A549 (cell line): ENCODE results near the gene NNT. TPM values are rescaled to one million over a fixed set of nuclear protein-coding genes. Genes with fewer than 3 reads are reported as not detected.

Source experiments
- ATAC-seq, 2 experiments: fragments of 200-7000 bp in 1 of 2; fragments of >200 bp in 1 of 2; cut with Nextera tagmentation in 1 of 2; cut with Tn5 transposase in 1 of 2; 3 replicates each; pipeline versions ENCODE4 v1.8.0 to v1.9.1; 2018 to 2020; ENCODE audit warnings: mild to moderate bottlenecking in 1 of 2, moderate library complexity in 1 of 2
- CTCF ChIA-PET: fragments of 300-600 bp; sonication (Branson Sonifier 250); formaldehyde crosslinking; extraction: SDS; loops from one replicate; lab custom pipeline; 2021; ENCODE audit warnings: antibody characterized with exemption, inconsistent platforms; lab: Yijun Ruan, JAX
- POLR2A ChIA-PET: fragments of 350-600 bp; formaldehyde crosslinking; extraction: SDS; loops from one replicate; lab custom pipeline; 2021; ENCODE audit warnings: antibody characterized with exemption, inconsistent platforms; lab: Yijun Ruan, JAX
- DNase-seq, 2 experiments: peaks; one replicate each; pipeline versions ENCODE4 v3.0.0 to v3.0.0-alpha.2; 2011 to 2016; ENCODE audit warnings: low read depth in 1 of 2, low spot score in 1 of 2
- FAIRE-seq: peaks from 2 replicates; lab custom pipeline; 2011; peaks lifted over from hg19 to GRCh38; lab: Jason Lieb, UNC
- H3K27ac ChIP-seq, 2 experiments: fragments of >200 bp; sonication (Bioruptor Twin); formaldehyde crosslinking; 3 replicates each; pipeline ENCODE4 v1.5.1; 2016 to 2017
- H3K4me1 ChIP-seq: fragments of >200 bp; sonication (Bioruptor Twin); formaldehyde crosslinking; 3 replicates; pipeline ENCODE4 v1.6.1; 2016
- H3K4me2 ChIP-seq: fragments of >200 bp; sonication (Bioruptor Twin); formaldehyde crosslinking; 3 replicates; pipeline ENCODE4 v1.6.1; 2016
- H3K4me3 ChIP-seq: fragments of >200 bp; sonication (Bioruptor Twin); formaldehyde crosslinking; 3 replicates; pipeline ENCODE4 v1.5.1; 2016
- H3K9me3 ChIP-seq: fragments of >200 bp; sonication (Bioruptor Twin); formaldehyde crosslinking; 3 replicates; pipeline ENCODE4 v1.6.1; 2016
- CBX8 ChIP-seq: fragments of 200-600 bp; sonication (generic); IDR thresholded peaks from 2 replicates; pipeline ENCODE4 v1.6.1; 2016
- CEBPB ChIP-seq, 2 experiments: fragments of >200 bp in 1 of 2; sonication (Bioruptor Twin) in 1 of 2; formaldehyde crosslinking in 1 of 2; IDR thresholded peaks; 2 replicates each; pipeline ENCODE4 v1.6.1; 2012 to 2016
- CHD2 ChIP-seq: fragments of 150-350 bp; IDR thresholded peaks from 2 replicates; pipeline ENCODE4 v1.6.1; 2014; ENCODE audit warnings: low read length; ENCODE audit not compliant: partially characterized antibody
- CHD4 ChIP-seq: fragments of 200-600 bp; sonication (generic); IDR thresholded peaks from 2 replicates; pipeline ENCODE4 v1.6.1; 2016; ENCODE audit warnings: antibody characterized with exemption, mild to moderate bottlenecking, borderline replicate concordance
- EP300 ChIP-seq, 2 experiments: fragments of >200 bp; sonication (Bioruptor Twin); formaldehyde crosslinking; IDR thresholded peaks; 2 replicates in 1 of 2; 3 replicates in 1 of 2; pipeline ENCODE4 v1.6.1; 2016 to 2017
- ESRRA ChIP-seq: fragments of 150-350 bp; IDR thresholded peaks from 2 replicates; pipeline ENCODE4 v1.6.1; 2014; ENCODE audit warnings: mild to moderate bottlenecking, low read length, borderline replicate concordance
- GATA3 ChIP-seq: IDR thresholded peaks from 2 replicates; pipeline ENCODE4 v1.6.1; 2012; ENCODE audit warnings: borderline replicate concordance
- HDAC2 ChIP-seq: fragments of 200-600 bp; sonication (generic); IDR thresholded peaks from 2 replicates; pipeline ENCODE4 v1.6.1; 2016
- HEYL ChIP-seq: fragments of 250-450 bp; sonication (Bioruptor Pico); IDR thresholded peaks from 2 replicates; pipeline ENCODE4 v1.8.0; 2021; ENCODE audit warnings: mild to moderate bottlenecking, moderate library complexity
- JUN ChIP-seq, 2 experiments: fragments of >200 bp; sonication (Bioruptor Twin); formaldehyde crosslinking; IDR thresholded peaks; 2 replicates in 1 of 2; 3 replicates in 1 of 2; pipeline ENCODE4 v1.6.1; 2016 to 2017
- JUNB ChIP-seq: fragments of >200 bp; sonication (Bioruptor Twin); formaldehyde crosslinking; IDR thresholded peaks from 2 replicates; pipeline ENCODE4 v1.6.1; 2016
- KDM1A ChIP-seq: fragments of 200-600 bp; sonication (generic); IDR thresholded peaks from 2 replicates; pipeline ENCODE4 v1.6.1; 2016; ENCODE audit warnings: low read depth, mild to moderate bottlenecking
- MAFK ChIP-seq: fragments of 450-650 bp; IDR thresholded peaks from 2 replicates; pipeline ENCODE4 v1.6.1; 2014; ENCODE audit not compliant: partially characterized antibody
- NR3C1 ChIP-seq: fragments of >200 bp; sonication (Bioruptor Twin); formaldehyde crosslinking; IDR thresholded peaks from 3 replicates; pipeline ENCODE4 v1.6.1; 2017
- PBX3 ChIP-seq: IDR thresholded peaks from 2 replicates; pipeline ENCODE4 v1.6.1; 2012
- POLR2AphosphoS2 ChIP-seq: conservative IDR thresholded peaks from 2 replicates; pipeline ENCODE4 v1.6.1; 2012; ENCODE audit warnings: low read length, improper control_type of control experiment, inconsistent platforms
- RARB ChIP-seq: fragments of 250-450 bp; sonication (Bioruptor Pico); IDR thresholded peaks from 2 replicates; pipeline ENCODE4 v1.8.0; 2021; ENCODE audit warnings: mild to moderate bottlenecking, moderate library complexity
- RFX5 ChIP-seq: fragments of 450-650 bp; IDR thresholded peaks from 2 replicates; pipeline ENCODE4 v1.7.1; 2014; ENCODE audit warnings: antibody characterized with exemption, mild to moderate bottlenecking, moderate library complexity
- SMC3 ChIP-seq: fragments of >200 bp; sonication (Bioruptor Twin); formaldehyde crosslinking; IDR thresholded peaks from 3 replicates; pipeline ENCODE4 v1.6.1; 2018; ENCODE audit warnings: inconsistent platforms
- TFCP2L1 ChIP-seq: fragments of 250-450 bp; sonication (Bioruptor Pico); IDR thresholded peaks from 2 replicates; pipeline ENCODE4 v1.5.0; 2021; ENCODE audit warnings: mild to moderate bottlenecking
- ZFP36 ChIP-seq: fragments of 450-650 bp; IDR thresholded peaks from 2 replicates; pipeline ENCODE4 v1.6.1; 2014; ENCODE audit warnings: borderline replicate concordance; ENCODE audit not compliant: partially characterized antibody
- ZNF302 ChIP-seq: fragments of 250-450 bp; sonication (Bioruptor Pico); IDR thresholded peaks from 2 replicates; pipeline ENCODE4 v1.9.0; 2021; ENCODE audit warnings: inconsistent platforms, mild to moderate bottlenecking, moderate library complexity
- WGBS: methylation state at CpG from one replicate; pipeline ENCODE4 v1.1.6; 2017; ENCODE audit errors: missing lambda C conversion rate; 5-methylcytosine and 5-hydroxymethylcytosine counted together
- polyA plus RNA-seq, 4 experiments: library from polyadenylated mRNA; depleted of rRNA in 3 of 4; stranded (reverse); fragments of >200 nt; fragmentation: RNase III in 1 of 4; extraction: RNeasy Plus Mini Kit Qiagen cat#74134 plus additional on column Dnase treatment in 1 of 4; gene quantifications; 2 replicates in 3 of 4; 3 replicates in 1 of 4; pipeline ENCODE4 v1.2.3, GENCODE V29; 2011 to 2017
- TF ChIP-seq, protein P1 (sequence below): fragments of 200-600 bp; sonication (generic); IDR thresholded peaks from 2 replicates; pipeline ENCODE4 v1.6.1; 2016; ENCODE audit warnings: antibody characterized with exemption, mild to moderate bottlenecking, moderate library complexity

NNT gene
- polyA plus RNA-seq, 2 of the 4 experiments (the other 2 are of a cell fraction), result 15.2 to 35.5 TPM

DNA sequence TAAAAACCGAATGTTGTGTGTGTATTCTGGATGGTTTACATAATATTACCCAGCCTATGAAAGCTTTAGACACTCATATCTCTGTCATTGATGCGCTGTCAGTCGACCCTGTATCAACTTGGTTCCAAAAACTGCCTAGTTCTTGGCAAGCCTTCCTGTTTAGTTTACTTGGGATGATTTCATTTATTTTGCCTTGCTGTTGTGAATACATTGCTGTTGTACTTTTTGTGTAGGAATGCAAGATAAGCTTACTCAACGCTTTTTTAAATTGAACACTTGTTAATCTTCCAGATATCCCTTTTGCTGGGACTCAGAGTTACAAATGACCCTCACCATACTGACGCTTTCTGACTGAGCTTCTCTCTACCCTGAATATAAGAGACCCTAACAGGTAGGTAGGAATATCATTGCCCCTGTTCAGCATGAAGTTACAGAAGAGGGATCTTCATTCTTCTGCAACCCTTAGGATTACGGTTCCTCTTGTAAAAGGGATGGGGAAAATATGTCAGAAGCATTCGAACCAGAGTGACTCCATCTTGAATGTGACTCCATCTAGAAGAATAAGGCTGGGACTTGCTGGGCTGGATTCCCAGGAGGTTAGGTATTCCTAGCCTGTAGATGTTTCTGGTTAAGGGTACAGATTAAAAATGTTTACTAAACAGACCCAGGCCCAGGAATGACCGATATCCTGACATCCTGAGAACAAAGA, 32.4 kb upstream of the NNT start:
- FAIRE-seq (no peak), DNase-seq (no peak), ATAC-seq (no peak)
- Histone ChIP-seq H3K4me2 (no peak overlapping the region), H3K4me1 (0 out of 3 replicates have a peak, but pooled peaks cover 4% of the 10 kb centered on the region), H3K4me3 (no peak overlapping the region), H3K9me3 (no peaks in the 10 kb centered on the region), H3K27ac (no peak overlapping the region)
- ChIA-PET CTCF (interaction anchor here (1.6 kb wide), 1 partner anchor 87 kb away, joined by 4 read pairs; the partner anchor contains the start of gene TMEM267), POLR2A (interaction anchor here (0.6 kb wide), 1 partner anchor 28 kb away, joined by 3 read pairs; no protein-coding TSS in a partner anchor)
- 78% methylated on average over 8 of the region's 8 CpGs for WGBS
- TF ChIP-seq EP300 (IDR thresholded peaks at IDR 0.05) (no peak), NR3C1 (no peak), MAFK (peak; percentile 18), POLR2AphosphoS2 (no peak)

DNA sequence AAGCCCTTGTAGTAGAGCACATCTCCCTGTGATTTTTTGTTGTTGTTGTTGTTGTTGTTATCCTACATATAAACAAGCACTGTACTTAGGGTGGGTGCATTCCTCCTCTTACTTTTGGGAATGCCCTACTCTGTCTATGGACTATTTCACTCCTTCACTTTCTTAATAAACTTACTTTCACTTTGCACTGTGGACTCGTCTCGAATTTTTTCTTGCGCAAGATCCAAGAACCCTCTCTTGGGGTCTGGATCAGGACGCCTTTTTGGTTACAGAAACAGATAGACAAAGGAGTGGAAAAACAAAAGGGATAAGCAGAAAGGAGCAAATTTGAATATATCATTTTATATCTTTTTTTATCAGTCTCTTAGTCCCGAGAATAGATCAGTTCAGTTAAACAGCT, 31.7 kb upstream of the NNT start:
- CTCF ChIA-PET, result interaction anchor here (1.6 kb wide), 1 partner anchor 87 kb away, joined by 4 read pairs; the partner anchor contains the start of gene TMEM267
- TF ChIP-seq CEBPB (IDR thresholded peaks at IDR 0.05), result 0 out of 4 replicates have a peak, but pooled peaks of 1 of the 2 experiments have one; percentile 12
- no peak for TF ChIP-seq PBX3
- no peak for TF ChIP-seq ZNF302 (CRISPR knock-in tag)
- no peak for TF ChIP-seq HEYL (CRISPR knock-in tag)
- TF ChIP-seq, all 56 proteins: peak for 1
- H3K4me1 ChIP-seq, result 0 out of 3 replicates have a peak, but pooled peaks cover 4% of the 10 kb centered on the region
- no peak for FAIRE-seq
- 83% methylated on average over 5 of the region's 5 CpGs for WGBS
- no peak overlapping the region for H3K27ac ChIP-seq
- POLR2A ChIA-PET, result interaction anchor here (0.6 kb wide), 1 partner anchor 29 kb away, joined by 3 read pairs; no protein-coding TSS in a partner anchor
- H3K9me3 ChIP-seq, result no peaks in the 10 kb centered on the region
- no peak overlapping the region for H3K4me3 ChIP-seq
- no peak overlapping the region for H3K4me2 ChIP-seq
- ATAC-seq, result no peak
- DNase-seq, result no peak

GRCh38 chr5:43572357-43572756, 30.6 kb upstream of the NNT start:
- 65% methylated on average over 2 of the region's 2 CpGs for WGBS
- DNase-seq (no peak), FAIRE-seq (no peak), ATAC-seq (no peak)
- no peak overlapping the region for H3K4me3 ChIP-seq
- POLR2A ChIA-PET, result no interaction called here
- no peak overlapping the region for H3K27ac ChIP-seq
- no peak for TF ChIP-seq JUNB
- no peak for TF ChIP-seq POLR2AphosphoS2
- no peak for TF ChIP-seq JUN (IDR thresholded peaks at IDR 0.05)
- TF ChIP-seq, protein P1, sequence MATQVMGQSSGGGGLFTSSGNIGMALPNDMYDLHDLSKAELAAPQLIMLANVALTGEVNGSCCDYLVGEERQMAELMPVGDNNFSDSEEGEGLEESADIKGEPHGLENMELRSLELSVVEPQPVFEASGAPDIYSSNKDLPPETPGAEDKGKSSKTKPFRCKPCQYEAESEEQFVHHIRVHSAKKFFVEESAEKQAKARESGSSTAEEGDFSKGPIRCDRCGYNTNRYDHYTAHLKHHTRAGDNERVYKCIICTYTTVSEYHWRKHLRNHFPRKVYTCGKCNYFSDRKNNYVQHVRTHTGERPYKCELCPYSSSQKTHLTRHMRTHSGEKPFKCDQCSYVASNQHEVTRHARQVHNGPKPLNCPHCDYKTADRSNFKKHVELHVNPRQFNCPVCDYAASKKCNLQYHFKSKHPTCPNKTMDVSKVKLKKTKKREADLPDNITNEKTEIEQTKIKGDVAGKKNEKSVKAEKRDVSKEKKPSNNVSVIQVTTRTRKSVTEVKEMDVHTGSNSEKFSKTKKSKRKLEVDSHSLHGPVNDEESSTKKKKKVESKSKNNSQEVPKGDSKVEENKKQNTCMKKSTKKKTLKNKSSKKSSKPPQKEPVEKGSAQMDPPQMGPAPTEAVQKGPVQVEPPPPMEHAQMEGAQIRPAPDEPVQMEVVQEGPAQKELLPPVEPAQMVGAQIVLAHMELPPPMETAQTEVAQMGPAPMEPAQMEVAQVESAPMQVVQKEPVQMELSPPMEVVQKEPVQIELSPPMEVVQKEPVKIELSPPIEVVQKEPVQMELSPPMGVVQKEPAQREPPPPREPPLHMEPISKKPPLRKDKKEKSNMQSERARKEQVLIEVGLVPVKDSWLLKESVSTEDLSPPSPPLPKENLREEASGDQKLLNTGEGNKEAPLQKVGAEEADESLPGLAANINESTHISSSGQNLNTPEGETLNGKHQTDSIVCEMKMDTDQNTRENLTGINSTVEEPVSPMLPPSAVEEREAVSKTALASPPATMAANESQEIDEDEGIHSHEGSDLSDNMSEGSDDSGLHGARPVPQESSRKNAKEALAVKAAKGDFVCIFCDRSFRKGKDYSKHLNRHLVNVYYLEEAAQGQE, result no peak
- TF ChIP-seq CHD2, result no peak
- TF ChIP-seq SMC3, result no peak
- no peak for TF ChIP-seq GATA3
- TF ChIP-seq TFCP2L1 (CRISPR knock-in tag), result no peak
- no peak for TF ChIP-seq ZNF302 (CRISPR knock-in tag)
- TF ChIP-seq ESRRA, result no peak
- no peak for TF ChIP-seq HDAC2
- TF ChIP-seq ZFP36, result no peak
- no peak for TF ChIP-seq CBX8
- no peak for TF ChIP-seq KDM1A
- no peak for TF ChIP-seq HEYL (CRISPR knock-in tag)
- no peak for TF ChIP-seq RFX5
- no peak for TF ChIP-seq CHD4
- no peak for TF ChIP-seq EP300 (IDR thresholded peaks at IDR 0.05)
- TF ChIP-seq RARB (CRISPR knock-in tag), result no peak
- H3K9me3 ChIP-seq, result no peaks in the 10 kb centered on the region
- no peak overlapping the region for H3K4me2 ChIP-seq
- H3K4me1 ChIP-seq, result 0 out of 3 replicates have a peak, but pooled peaks cover 4% of the 10 kb centered on the region
- CTCF ChIA-PET, result no interaction called here
